Epithelial cell of proximal tubule (primary cell): ENCODE results near the gene NDUFAF7. TPM values are rescaled to one million over a fixed set of nuclear protein-coding genes. Genes with fewer than 3 reads are reported as not detected.
A peak's percentile ranks its signal among the peaks of the same experiment; 100 is the strongest.
"Not testable (repeated sequence)": the region's sequence is repeated elsewhere in the genome, so short reads cannot be mapped to it uniquely, and the experiment has no call there.

Experiments used
- DNase-seq: peaks from one replicate; pipeline ENCODE4 v3.0.0-alpha.2; 2011; ENCODE audit warnings: low read depth
- H3K4me3 ChIP-seq: 2 replicates; pipeline ENCODE4 v1.5.1; 2011; ENCODE audit warnings: low read depth, mild to moderate bottlenecking, low read length
- CTCF ChIP-seq: conservative IDR thresholded peaks from 2 replicates; pipeline ENCODE4 v1.5.1; 2012; ENCODE audit warnings: low read depth, mild to moderate bottlenecking, low read length
- total RNA-seq: library from RNA; depleted of rRNA; stranded (reverse); fragments of >200 nt; gene quantifications from 2 replicates; pipeline ENCODE4 v1.2.3, GENCODE V29; 2015

The NDUFAF7 gene
- total RNA-seq, 1 donor from 2014 or later: 11.5 TPM

GRCh38 chr2:37281916-37282315 is 50.5 kb downstream of the NDUFAF7 start:
- no peak for TF ChIP-seq CTCF
- H3K4me3 ChIP-seq: no peak overlapping the region
- DNase-seq: no peak

- TF ChIP-seq CTCF: no peak
- no peak for DNase-seq
- H3K4me3 ChIP-seq: no peak overlapping the region
Observed at GRCh38 chr2:37282746-37283145, 51.3 kb downstream of the NDUFAF7 start.

GRCh38 chr2:37283207-37283606 is 51.7 kb downstream of the NDUFAF7 start:
- TF ChIP-seq CTCF: no peak
- DNase-seq: peak; percentile 52
- H3K4me3 ChIP-seq: no peak overlapping the region

- no peak overlapping the region for H3K4me3 ChIP-seq
- no peak for DNase-seq
Observed at GRCh38 chr2:37284381-37284780, 52.9 kb downstream of the NDUFAF7 start.

GRCh38 chr2:37287966-37288365 is 56.5 kb downstream of the NDUFAF7 start:
- no peak for DNase-seq
- no peak overlapping the region for H3K4me3 ChIP-seq
- TF ChIP-seq CTCF: peak; percentile 35

More at GRCh38 chr2:37284381-37284780, 52.9 kb downstream of the NDUFAF7 start:
- no peak for TF ChIP-seq CTCF

- no peak for DNase-seq
- no peak for TF ChIP-seq CTCF
- H3K4me3 ChIP-seq: no peak overlapping the region
Observed at GRCh38 chr2:37291680-37292079, 60.2 kb downstream of the NDUFAF7 start.

GRCh38 chr2:37294858-37295257 is 63.4 kb downstream of the NDUFAF7 start:
- not testable (repeated sequence) for DNase-seq

GRCh38 chr2:37295469-37296073 is 64.1 kb downstream of the NDUFAF7 start:
- TF ChIP-seq CTCF: no peak
- DNase-seq: no peak
- H3K4me3 ChIP-seq: no peak overlapping the region

More at GRCh38 chr2:37294858-37295257, 63.4 kb downstream of the NDUFAF7 start:
- not testable (repeated sequence) for H3K4me3 ChIP-seq
